GM19023 (cell line): ENCODE results near the gene CALHM1.
"Not testable (repeated sequence)": the region's sequence is repeated elsewhere in the genome, so short reads cannot be mapped to it uniquely, and the experiment has no call there.

ENCODE experiments used
- ATAC-seq: cut with Tn5 transposase; IDR thresholded peaks from one replicate; pipeline ENCODE4 v1.9.1; 2021; ENCODE audit warnings: mild to moderate bottlenecking, moderate library complexity; ENCODE audit not compliant: unreplicated experiment

Gene CALHM1

GRCh38 chr10:103433858-103434257, 24.8 kb downstream of the CALHM1 start:
- ATAC-seq: no peak

GRCh38 chr10:103431902-103432301, 26.8 kb downstream of the CALHM1 start:
- no peak for ATAC-seq

- no peak for ATAC-seq
Measured at GRCh38 chr10:103429647-103430046, 29.1 kb downstream of the CALHM1 start.

- ATAC-seq: no peak
Measured at GRCh38 chr10:103428989-103429643, 29.6 kb downstream of the CALHM1 start.

- no peak for ATAC-seq
Measured at GRCh38 chr10:103427866-103428265, 30.8 kb downstream of the CALHM1 start.

- ATAC-seq: no peak
Measured at GRCh38 chr10:103423748-103424147, 35.0 kb downstream of the CALHM1 start.

- no peak for ATAC-seq
Measured at GRCh38 chr10:103419101-103419500, 39.6 kb downstream of the CALHM1 start.

GRCh38 chr10:103417601-103418000, 41.1 kb downstream of the CALHM1 start:
- no peak for ATAC-seq

- not testable (repeated sequence) for ATAC-seq
Measured at GRCh38 chr10:103417148-103417469, 41.6 kb downstream of the CALHM1 start.

- ATAC-seq: no peak
Measured at GRCh38 chr10:103416436-103417147, 42.1 kb downstream of the CALHM1 start.

GRCh38 chr10:103415581-103415980, 43.1 kb downstream of the CALHM1 start:
- no peak for ATAC-seq

- ATAC-seq: no peak
Measured at GRCh38 chr10:103413564-103413963, 45.1 kb downstream of the CALHM1 start.
